ENCODE results near the gene UNC5B. TPM values are rescaled to one million over a fixed set of nuclear protein-coding genes. Genes with fewer than 3 reads are reported as not detected.
A peak's percentile ranks its signal among the peaks of the same experiment; 100 is the strongest.

Gene UNC5B
- polyA plus RNA-seq, 1 donor (not counting 4 experiments of a cell fraction or from before 2014, with no cell fraction given), result 1.1 TPM

DNA sequence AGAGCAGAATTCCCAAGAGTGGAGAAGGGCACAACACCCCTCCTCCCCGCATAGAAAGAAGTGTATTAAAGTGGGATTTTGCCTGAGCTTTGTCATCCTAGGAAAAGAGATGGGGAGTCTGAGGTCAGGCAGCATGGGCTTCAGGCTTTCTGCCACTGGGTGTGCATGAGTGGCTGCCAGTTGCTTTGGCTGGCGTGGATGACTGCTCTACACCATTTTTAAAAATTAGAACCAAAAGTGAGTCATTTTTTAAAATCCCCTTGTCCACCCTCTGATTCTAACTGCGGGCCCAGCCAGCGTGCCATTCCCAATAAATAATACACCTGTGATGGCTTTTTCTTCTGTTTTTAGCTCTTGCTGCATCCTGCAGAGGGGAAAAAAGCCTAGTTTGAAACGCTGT lies 120.1 kb downstream of the UNC5B start:
- DNase-seq (ENCODE audit: low read depth, low spot score) (no peak), FAIRE-seq (no peak)
- H3K9me1 ChIP-seq (ENCODE audit: control insufficient read depth, extremely low read depth, insufficient read depth, low read length), result no peaks in the 10 kb centered on the region
- H3K36me3 ChIP-seq (ENCODE audit: control insufficient read depth in 2 of 2, extremely low read depth in 1 of 2, insufficient read depth in 2 of 2, low read length in 2 of 2), result no peaks in the 10 kb centered on the region
- H3K9ac ChIP-seq (ENCODE audit: control insufficient read depth, extremely low read depth, insufficient read depth, low read length), result no peak overlapping the region
- dilution Hi-C loops (cut with MboI; ENCODE audit: extremely low pct_ligation_motif_present, low sequenced_read_pairs), result no loop called here
- H3K4me2 ChIP-seq (ENCODE audit: control insufficient read depth, extremely low read depth, insufficient read depth, low read depth, low read length), result no peak overlapping the region
- no peaks in the 10 kb centered on the region for H3K79me2 ChIP-seq (ENCODE audit: control insufficient read depth, insufficient read depth, low read length)
- no peaks in the 10 kb centered on the region for H4K20me1 ChIP-seq (ENCODE audit: control insufficient read depth, extremely low read depth, insufficient read depth, low read length)
- H3K27ac ChIP-seq (ENCODE audit: control insufficient read depth, insufficient read depth, low read length), result no peak overlapping the region
- H3K4me3 ChIP-seq (ENCODE audit: control insufficient read depth in 2 of 3, extremely low read depth in 1 of 3, insufficient read depth in 2 of 3, low read depth in 1 of 3, low read length in 3 of 3), result no peak overlapping the region
- peaks cover 15% of the 10 kb centered on the region for H3K4me1 ChIP-seq (ENCODE audit: control insufficient read depth, extremely low read depth, insufficient read depth, low read length)
- TF ChIP-seq EZH2 (IDR thresholded peaks at IDR 0.05; ENCODE audit: low read length), result no peak
- TF ChIP-seq, protein P1, sequence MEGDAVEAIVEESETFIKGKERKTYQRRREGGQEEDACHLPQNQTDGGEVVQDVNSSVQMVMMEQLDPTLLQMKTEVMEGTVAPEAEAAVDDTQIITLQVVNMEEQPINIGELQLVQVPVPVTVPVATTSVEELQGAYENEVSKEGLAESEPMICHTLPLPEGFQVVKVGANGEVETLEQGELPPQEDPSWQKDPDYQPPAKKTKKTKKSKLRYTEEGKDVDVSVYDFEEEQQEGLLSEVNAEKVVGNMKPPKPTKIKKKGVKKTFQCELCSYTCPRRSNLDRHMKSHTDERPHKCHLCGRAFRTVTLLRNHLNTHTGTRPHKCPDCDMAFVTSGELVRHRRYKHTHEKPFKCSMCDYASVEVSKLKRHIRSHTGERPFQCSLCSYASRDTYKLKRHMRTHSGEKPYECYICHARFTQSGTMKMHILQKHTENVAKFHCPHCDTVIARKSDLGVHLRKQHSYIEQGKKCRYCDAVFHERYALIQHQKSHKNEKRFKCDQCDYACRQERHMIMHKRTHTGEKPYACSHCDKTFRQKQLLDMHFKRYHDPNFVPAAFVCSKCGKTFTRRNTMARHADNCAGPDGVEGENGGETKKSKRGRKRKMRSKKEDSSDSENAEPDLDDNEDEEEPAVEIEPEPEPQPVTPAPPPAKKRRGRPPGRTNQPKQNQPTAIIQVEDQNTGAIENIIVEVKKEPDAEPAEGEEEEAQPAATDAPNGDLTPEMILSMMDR (optimal IDR thresholded peaks at IDR 0.05 in 1 of 3, IDR thresholded peaks at IDR 0.05 in 1 of 3, conservative IDR thresholded peaks at IDR 0.05 in 1 of 3; ENCODE audit: extremely low read depth in 1 of 3, insufficient read depth in 2 of 3, low read length in 3 of 3), result no peak
- no peak overlapping the region for H2AFZ ChIP-seq (ENCODE audit: control insufficient read depth, low read length)
- peaks cover 18% of the 10 kb centered on the region for H3K27me3 ChIP-seq (ENCODE audit: control insufficient read depth, extremely low read depth, insufficient read depth, low read length)
- no peaks in the 10 kb centered on the region for H3K9me3 ChIP-seq (ENCODE audit: control insufficient read depth, low read depth, low read length)

DNA sequence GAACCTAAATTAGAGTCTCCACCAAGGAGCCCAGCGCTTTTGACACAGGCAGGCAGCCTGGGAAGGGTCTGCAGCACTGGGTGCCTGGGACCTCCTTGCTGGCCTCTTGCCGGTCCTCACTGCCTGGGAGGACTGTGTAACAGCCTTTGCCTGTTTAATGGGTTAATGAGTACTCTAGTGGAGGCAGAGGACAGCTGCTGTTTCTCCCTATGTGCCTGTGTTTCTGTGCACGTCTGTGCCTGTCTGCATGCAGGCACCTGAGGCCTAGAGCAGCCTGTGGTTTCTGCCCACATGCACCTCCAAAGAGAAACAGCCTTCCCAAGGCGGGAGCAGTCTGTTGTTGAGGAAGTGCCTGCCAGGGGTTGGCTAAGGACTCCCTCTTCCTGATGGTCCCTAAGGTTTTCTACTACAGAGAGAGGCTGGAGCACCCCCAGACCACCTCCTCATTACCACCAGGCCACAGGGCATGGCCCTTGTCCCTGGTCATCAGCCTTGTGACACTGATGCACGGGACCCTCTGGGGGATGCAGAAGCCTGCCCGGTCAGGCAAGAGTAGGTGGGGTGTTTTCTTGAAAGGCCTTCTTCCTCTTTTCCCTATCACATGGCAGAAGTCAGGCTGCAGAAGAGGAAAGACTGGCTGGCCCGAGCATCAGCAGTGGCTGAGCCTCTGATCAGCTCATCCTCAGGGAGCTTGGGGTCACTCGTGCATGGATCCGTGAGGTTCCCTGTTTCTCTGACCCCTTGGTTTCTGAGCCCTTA lies 120.9 kb downstream of the UNC5B start:
- H3K79me2 ChIP-seq (ENCODE audit: control insufficient read depth, insufficient read depth, low read length), result no peaks in the 10 kb centered on the region
- FAIRE-seq, result peak; percentile 90
- TF ChIP-seq EZH2 (IDR thresholded peaks at IDR 0.05; ENCODE audit: low read length), result no peak
- TF ChIP-seq, protein P1 (optimal IDR thresholded peaks at IDR 0.05 in 1 of 3, IDR thresholded peaks at IDR 0.05 in 1 of 3, conservative IDR thresholded peaks at IDR 0.05 in 1 of 3; ENCODE audit: extremely low read depth in 1 of 3, insufficient read depth in 2 of 3, low read length in 3 of 3), result peak in 1 of 3 experiments; percentile 22
- H4K20me1 ChIP-seq (ENCODE audit: control insufficient read depth, extremely low read depth, insufficient read depth, low read length), result no peaks in the 10 kb centered on the region
- dilution Hi-C loops (cut with MboI; ENCODE audit: extremely low pct_ligation_motif_present, low sequenced_read_pairs), result no loop called here
- no peaks in the 10 kb centered on the region for H3K9me1 ChIP-seq (ENCODE audit: control insufficient read depth, extremely low read depth, insufficient read depth, low read length)
- no peak overlapping the region for H3K9ac ChIP-seq (ENCODE audit: control insufficient read depth, extremely low read depth, insufficient read depth, low read length)
- peaks cover 15% of the 10 kb centered on the region for H3K27me3 ChIP-seq (ENCODE audit: control insufficient read depth, extremely low read depth, insufficient read depth, low read length)
- H3K27ac ChIP-seq (ENCODE audit: control insufficient read depth, insufficient read depth, low read length), result no peak overlapping the region
- H3K36me3 ChIP-seq (ENCODE audit: control insufficient read depth in 2 of 2, extremely low read depth in 1 of 2, insufficient read depth in 2 of 2, low read length in 2 of 2), result no peaks in the 10 kb centered on the region
- H2AFZ ChIP-seq (ENCODE audit: control insufficient read depth, low read length), result no peak overlapping the region
- peak overlapping the region; percentile 34 for H3K4me2 ChIP-seq (ENCODE audit: control insufficient read depth, extremely low read depth, insufficient read depth, low read depth, low read length)
- no peaks in the 10 kb centered on the region for H3K9me3 ChIP-seq (ENCODE audit: control insufficient read depth, low read depth, low read length)
- peaks cover 15% of the 10 kb centered on the region for H3K4me1 ChIP-seq (ENCODE audit: control insufficient read depth, extremely low read depth, insufficient read depth, low read length)
- no peak overlapping the region for H3K4me3 ChIP-seq (ENCODE audit: control insufficient read depth in 2 of 3, extremely low read depth in 1 of 3, insufficient read depth in 2 of 3, low read depth in 1 of 3, low read length in 3 of 3)
- DNase-seq (ENCODE audit: low read depth, low spot score), result peak; percentile 60
